ENCODE data around the gene FAF1. TPM values are rescaled to one million over a fixed set of nuclear protein-coding genes. Genes with fewer than 3 reads are reported as not detected.
"Not testable (repeated sequence)": the region's sequence is repeated elsewhere in the genome, so short reads cannot be mapped to it uniquely, and the experiment has no call there.

Gene FAF1
- total RNA-seq, 1 donor from 2014 or later: 56.5 TPM

DNA sequence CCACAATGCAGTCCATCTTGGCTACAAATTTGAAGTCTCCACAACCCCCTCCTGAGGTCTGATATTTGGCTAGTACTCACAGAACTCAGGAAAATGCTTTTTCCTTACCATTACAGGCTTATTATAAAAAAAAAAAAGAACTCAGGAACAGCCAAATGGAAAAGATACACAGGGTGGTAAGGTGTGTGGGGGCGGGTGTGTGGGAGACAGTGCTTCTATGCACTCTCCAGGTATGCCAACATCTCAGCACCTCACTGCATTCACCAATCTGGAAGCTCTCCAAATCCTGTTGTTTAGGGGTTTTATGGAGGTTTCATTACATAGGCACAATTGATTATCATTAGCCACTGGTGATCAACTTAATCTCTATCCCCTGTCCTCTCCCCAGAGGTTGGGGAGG lies 126.9 kb downstream of the FAF1 start:
- no peak for DNase-seq

DNA sequence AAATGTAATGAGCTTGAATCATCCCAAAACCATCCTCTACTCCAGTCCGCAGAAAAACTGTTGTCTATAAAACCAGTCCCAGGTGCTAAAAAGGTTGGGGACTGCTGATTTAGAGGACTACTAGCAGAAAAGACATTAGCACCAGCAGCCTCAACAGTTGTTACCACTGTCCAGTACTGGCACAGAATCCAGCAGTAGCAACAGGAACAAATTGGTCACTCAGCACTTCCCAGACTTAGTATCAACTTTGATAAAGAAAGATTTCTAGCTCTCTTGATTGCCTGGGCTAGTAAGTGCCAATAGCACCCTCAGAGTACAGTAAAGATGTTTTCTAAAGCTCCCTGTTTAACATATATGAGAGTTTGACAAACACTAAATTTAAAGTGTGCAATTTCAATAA lies 127.9 kb downstream of the FAF1 start:
- no peak for DNase-seq

DNA sequence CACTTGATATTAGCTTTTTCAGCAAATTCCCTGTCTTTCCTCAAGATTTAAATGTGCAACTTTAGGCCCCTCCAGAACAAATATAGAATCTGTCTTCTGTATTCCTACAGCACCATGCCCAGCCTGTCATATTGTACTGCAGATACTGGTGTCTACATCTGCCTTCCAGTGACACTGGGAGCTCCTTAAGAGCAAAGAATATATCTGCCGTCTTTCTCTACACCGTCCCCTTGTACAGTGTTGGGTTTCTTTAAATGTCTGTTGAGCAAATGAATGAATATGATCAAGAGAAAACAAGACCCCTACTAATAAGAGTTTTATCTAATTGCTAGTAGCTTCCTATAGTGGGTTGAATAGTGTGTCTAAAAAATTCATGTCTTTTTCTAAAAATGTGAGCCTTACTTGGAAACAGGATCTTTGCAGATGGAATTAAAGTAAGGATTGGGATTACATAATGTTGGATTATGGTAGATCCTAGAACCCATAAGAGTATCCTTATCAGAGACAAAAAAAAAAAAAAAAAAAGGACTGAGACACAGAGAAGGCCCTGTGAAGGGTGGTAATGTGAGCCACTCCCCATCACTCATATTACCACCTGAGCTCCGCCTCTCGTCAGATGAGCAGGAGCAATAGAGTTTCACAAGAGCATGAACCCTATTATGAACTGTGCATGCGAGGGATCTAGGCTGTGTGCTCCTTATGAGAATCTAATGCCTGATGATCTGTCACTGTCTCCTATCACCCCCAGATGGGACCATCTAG lies 128.6 kb downstream of the FAF1 start:
- no peak for DNase-seq

DNA sequence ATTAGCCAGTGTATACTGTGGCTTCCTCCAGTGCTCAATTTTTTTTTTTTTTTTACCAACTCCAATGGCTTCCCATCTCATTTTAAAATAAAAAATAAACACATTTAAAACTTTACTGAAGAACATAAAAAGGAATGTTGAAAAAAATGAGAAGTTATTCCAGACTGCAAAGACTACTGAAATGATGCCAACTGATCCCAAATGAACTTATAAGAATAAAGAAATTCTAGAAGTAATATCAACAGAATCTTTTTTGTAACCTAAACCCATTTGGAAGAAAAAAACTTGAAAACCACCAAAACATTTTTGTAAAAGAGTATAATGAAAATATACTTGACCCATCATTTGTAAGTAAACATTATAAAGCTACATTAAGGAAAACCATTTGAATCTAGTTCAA lies 129.4 kb downstream of the FAF1 start:
- DNase-seq: no peak

DNA sequence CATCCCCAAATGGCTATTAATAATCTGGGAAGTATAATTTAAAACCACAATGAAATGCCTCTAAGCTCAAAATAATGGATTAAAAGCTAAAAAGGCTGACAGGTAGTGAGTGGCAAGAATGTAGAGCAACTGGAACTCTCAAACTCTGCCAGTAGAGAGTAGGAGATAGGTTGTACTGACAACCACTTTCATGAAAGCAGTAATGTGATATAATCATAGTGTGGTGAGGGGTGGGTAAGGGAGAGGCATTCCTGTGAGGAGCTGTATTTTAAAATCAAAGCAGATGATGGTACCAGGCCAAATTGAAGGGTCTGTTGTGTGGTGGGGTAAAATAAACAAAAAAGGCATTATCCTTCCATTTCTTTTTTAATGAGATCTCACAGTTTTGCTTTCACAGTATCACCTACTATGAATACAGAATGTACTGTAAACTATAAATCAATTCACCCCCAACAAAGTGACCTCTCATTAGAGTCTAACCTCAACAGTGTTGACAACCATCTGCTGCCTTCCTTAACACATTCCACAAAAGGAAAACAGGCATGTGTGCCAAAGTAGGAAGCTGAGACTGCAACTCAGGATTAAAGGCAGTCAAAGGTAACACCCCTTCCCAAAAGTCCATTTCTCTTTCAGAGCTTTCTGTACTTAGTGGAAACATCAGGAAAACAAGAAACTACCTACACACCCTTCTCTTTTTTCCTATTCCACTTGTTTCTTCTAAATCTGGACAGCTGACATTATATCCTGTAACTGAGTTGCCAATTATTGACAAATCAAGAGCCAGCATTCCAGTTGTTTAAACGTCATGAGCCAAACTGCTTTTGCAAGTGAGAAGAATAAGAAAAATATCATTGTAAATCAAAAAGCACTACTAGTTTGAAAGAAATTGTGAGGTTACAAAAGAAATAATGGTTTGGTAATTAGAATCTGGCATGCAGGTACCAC lies 130.8 kb downstream of the FAF1 start:
- DNase-seq: peak; percentile 75

DNA sequence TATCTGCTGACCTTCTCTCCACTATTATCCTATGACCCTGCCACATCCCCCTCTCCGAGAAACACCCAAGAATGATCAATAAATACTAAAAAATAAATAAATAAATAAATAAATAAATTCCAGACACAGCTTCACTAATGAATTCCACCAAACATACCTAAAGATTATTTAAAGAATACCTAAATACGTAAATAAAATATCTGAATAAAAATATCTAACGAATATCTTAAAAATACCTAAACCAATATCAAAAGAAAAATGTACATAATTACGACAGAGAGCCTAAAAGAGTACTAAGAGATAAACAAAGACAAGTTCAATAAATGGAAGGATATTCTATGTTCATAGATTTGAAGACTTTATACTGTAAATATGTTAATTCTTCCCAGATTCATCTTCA lies 132.5 kb downstream of the FAF1 start:
- no peak for DNase-seq

DNA sequence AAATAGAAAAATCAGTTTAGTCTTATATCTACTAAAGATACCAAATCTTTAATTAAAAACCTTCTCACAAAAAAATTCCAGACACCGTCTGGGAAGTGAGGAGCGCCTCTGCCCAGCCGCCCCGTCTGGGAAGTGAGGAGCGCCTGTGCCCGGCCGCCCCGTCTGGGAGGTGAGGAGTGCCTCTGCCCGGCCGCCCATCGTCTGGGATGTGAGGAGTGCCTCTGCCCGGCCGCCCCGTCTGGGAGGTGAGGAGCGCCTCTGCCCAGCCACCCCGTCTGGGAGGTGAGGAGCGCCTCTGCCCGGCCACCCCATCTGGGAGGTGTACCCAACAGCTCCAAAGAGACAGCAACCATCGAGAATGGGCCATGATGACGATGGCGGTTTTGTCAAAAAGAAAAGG lies 133.3 kb downstream of the FAF1 start:
- not testable (repeated sequence) for DNase-seq

DNA sequence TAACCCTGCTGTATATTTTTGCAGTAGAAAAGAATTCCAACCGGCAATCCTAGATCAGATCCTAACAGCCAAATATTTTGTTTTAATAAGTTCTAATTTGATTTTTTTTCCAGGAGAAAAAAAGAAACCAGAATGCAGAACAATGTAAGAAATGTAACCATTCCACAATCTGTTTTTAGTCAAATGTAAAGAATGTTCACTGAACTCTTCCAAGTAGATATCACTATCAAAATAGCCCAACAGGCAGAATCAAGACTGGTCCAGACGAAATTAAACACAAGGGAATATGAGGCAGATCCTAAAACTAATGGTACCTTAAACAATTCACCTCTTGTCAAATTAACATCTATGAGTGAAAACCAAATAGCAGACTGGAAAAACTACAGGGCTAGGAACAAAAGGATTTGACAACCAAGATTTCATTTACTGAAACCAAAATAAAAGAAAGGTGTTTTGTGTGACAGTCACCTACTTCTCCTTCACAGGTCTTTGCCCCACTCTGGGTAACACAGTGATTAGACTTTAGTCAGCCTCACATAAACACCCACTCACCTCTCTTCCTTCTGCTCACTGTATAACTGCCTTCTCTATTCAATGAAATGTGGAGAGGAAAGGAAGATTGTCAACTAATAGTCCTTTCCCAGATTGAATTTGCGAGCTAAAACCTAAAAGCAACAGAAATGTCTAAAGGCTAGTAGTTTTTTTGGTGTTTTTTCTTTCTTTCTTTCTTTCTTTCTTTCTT lies 137.9 kb downstream of the FAF1 start:
- DNase-seq: no peak

DNA sequence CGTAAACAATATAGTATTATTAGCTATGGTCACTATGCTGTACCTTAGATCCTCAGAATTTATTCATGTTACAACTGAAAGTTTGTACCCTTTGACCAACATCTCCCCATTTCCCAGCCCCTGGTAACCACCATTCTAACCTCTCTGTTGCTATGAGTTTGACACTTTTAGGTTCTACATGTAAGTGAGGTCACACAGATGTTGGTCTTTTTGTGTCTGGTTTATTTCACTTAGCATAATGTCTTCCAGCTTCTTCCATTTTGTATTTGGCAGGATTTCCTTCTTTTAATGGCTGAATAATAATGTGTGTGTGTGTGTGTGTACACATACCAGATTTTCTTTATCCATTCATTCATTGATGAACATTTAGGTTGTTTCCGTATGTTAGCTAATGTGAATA lies 139.5 kb downstream of the FAF1 start:
- DNase-seq: no peak

DNA sequence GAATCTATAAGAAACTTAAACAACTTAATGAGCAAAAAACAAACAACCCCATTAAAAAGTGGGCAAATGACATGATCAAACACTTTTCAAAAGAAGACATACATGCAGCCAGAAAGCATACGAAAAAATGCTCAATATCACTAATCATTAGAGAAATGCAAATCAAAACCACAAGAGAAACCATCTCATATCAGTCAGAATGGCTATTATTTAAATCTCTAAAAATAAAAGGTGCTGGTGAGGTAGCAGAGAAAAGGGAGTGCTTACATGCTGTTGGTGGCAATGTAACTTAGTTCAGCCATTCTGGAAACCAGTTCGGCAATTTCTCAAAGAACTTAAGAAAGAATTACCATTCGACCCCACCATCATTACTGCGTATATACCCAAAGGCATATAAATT lies 147.7 kb downstream of the FAF1 start:
- no peak for DNase-seq

DNA sequence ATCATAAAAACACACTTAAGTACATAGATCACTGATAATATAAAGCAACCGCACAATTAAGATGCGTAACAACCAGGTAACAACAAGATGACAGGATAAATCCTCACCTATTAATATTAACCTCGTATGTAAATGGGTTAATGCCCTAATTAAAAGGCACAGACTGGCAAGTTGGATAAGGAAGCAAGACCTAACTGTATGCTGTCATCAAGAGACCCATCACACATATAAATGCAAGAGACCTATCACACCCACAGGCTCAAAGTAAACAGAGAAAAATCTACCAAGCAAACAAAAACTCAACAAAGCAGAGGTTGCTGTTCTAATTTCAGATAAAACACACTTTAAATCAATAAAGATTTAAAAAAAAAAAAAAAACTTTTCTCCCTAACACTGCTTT lies 151.8 kb downstream of the FAF1 start:
- no peak for DNase-seq

DNA sequence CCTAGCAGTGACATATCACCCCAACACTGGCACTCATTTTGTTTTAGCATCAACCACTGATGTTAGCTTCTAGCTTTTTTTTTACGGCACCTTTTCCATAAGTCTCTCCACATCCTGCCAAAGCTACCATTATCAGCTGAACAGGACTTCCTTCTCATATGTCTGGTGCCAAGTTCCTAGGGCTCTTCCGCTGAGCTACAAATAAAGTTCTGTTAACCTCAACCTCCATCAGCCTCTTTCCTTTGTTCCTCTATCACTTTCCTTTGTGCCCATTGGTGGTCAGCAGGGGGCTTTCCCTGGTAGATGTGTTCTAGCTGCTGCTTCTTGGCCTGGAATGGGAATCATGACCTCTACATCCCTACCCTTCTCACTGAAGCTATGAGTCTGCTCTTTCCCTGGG lies 163.8 kb downstream of the FAF1 start:
- peak; percentile 29 for DNase-seq

DNA sequence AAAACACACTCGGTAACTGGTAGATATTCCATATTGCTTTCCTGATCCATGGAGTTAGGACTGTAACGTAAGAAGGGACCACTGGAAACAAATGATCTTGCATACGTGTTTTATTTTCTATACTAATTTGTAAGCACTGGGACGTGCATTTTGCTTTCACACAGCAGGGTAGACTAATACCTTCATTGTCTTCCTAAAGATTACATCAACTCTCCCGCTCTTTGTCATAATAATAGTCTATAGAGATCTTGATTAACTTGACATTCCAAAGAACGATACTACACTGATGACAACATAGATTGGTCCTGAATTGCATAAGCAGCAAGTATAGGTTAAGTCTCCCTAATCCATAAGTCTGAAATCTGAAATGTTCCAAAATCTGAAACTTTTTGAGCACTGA lies 166.5 kb downstream of the FAF1 start:
- no peak for DNase-seq

DNA sequence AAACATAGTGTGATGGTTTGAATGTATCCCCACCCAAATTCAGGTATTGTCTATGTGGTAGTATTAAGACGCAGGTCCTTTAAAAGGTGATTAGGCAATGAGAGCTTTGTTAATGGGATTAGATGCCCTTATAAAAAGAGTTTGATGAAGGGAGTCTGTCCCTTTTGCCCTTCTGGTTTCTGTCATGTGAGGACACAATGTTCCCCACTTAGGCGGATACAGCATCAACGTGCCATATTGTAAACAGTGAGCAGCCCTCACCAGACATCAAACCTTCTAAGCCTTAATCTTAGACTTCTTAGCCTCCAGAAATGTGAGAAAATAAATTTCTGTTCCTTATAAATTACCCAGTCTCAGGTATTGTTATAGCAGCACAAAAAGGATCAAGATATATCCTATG lies 172.8 kb downstream of the FAF1 start:
- DNase-seq: no peak

DNA sequence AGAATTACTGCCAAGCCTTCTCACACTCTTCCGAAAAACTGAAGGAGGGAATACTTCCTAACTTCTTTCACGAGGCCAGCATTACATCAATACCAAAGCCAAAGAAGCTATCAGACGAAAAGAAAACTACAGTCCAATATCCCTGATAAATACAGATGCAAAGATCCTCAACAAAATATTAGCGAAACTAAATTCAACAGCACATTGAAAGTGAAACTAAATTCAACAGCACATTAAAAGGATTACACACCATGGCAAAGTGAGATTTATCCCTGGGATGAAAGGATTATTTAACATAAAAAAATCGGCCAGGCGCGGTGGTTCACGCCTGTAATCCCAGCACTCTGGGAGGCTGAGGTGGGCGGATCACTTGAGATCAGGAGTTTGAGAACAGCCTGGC lies 176.8 kb downstream of the FAF1 start:
- no peak for DNase-seq

DNA sequence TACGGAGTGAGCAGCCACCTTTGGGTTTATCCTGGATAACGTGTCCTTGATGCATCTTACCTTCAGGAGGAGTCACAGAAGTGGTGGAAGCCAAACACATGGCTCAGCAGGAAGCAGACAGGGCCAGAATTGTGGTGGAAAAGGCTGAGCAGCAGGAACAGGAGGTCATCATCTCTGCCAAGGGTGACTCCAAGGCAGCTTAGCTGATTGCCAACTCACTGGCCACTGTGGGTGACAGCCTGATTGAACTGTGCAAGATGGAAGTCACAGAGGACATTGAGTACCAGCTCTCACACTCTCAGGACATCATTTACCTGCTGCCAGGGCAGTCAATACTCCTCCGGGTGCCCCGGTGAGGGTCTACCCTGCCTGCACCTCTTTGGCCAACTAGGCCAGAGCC lies 179.3 kb downstream of the FAF1 start:
- no peak for DNase-seq

DNA sequence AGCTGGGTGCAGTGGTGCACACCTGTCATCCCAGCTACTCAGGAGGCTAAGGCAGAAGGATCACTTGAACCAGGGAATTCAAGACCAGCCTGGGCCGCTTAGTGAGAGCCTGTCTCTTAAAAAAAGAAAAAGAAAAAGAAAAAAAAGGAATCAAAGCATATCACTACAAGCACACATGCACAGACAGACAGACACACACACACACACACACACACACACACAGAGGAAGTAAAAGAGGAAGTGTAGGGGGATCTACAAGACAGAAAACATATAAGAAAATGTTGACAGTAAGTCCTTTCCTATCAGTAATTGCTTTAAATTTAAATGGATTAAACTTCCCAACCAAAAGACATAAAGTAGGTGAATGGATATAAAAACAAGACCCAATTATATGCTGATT lies 180.3 kb downstream of the FAF1 start:
- DNase-seq: no peak

DNA sequence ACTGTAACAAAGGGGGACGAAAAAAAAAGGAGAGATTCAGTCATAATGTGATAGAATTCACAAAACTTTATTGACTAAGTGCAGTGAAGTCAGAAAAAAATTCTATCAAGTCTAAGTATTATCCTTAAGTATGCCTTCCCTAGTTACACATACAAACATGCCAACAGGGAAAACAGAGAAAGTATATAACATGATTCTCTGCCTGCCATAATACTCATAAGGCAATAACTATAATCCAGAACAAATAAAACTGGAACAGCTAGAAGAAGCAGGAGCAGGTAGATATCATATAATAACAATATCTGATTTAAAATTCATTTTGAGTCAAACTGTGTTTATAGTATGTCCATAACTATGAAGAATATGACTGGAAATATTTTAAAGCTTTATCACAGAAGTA lies 184.3 kb downstream of the FAF1 start:
- no peak for DNase-seq

DNA sequence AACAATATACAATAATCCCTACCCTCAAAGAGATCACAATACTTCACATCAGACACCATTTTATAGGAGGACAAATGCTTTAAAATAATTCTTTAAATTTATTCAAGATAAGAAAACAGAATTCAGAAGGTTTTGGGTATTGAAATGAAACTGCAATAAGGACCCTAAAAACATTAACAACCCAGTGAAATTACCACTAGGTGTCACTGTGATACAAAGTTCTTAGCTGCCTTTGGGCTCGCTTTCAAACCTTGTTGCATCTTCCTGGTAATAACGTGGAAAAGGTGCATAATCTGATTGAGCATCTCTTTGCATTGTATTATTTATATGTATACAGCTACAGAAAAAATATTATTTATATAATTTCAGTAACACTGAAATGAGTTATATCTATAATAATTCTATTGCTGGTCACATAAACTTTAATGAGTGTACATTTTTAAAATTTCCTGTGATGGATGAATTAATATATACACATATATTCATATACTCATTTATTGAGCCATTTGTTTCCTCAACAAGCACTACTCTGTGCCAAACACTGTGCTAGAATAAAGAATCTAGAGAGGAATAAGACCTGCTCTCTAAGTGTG lies 185.2 kb downstream of the FAF1 start:
- peak; percentile 85 for DNase-seq

DNA sequence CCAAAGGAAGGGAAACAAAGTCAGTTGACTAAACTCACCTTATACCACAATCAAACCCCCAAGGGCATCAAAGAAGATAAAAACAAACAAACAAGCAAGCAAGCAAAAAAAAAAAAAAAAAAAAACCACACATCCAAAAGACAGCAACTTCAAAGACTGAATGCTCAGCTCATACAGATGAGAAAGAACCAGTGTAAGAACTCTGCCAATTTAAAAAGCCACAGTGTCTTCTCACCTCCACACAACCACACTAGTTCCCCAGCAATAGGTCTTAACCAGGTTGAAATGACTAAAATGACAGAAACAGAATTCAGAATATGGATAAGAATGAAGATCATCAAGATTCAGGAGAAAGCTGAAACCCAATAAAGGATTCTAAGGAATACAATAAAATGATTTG lies 193.4 kb downstream of the FAF1 start:
- DNase-seq: no peak

DNA sequence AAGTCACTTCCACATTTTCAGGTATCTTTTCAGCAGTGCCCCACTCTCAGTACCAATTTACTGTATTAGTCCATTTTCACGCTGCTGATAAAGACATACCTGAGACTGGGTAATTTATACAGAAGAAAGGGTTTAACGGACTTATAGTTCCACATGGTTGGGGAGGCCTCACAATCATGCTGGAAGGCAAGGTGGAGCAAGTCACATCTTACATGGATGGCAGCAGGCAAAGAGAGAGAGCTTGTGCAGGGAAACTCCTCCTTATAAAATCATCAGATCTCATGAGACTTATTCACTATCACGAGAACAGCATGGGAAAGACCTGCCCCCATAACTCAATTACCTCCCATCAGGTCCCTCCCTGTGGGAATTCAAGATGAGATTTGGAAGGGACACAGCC lies 203.5 kb downstream of the FAF1 start:
- DNase-seq: not testable (repeated sequence)

DNA sequence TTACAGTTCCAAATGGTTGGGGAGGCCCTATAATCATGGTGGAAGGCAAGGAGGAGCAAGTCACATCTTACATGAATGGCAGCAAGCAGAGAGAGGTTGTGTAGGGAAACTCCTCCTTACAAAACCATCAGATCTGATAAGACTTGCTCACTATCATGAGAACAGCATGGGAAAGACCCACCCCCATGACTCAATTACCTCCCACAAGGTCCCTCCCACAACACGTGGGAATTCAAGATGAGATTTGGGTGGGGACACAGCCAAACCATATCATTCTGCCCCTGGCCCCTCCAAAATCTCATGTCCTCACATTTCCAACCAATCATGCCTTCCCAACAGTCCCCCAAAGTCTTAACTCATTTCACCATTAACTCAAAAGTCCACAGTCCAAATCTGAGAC lies 205.3 kb downstream of the FAF1 start:
- not testable (repeated sequence) for DNase-seq
